ENCODE data around the gene NAGS.
"Not testable (repeated sequence)": the region's sequence is repeated elsewhere in the genome, so short reads cannot be mapped to it uniquely, and the experiment has no call there.

The NAGS gene

GRCh38 chr17:44004077-44004760, at the start of gene NAGS:
Gene NAGS, plus strand, starts transcription at chr17:44004622. Its CDS starts 42 bp downstream, at chr17:44004664.
- peak; percentile 34 for DNase-seq

- DNase-seq: no peak
Observed at GRCh38 chr17:43956222-43956621, 48.2 kb upstream of the NAGS start.

- DNase-seq: no peak
Observed at GRCh38 chr17:43958748-43959352, 45.6 kb upstream of the NAGS start.

GRCh38 chr17:43961292-43961691, 43.1 kb upstream of the NAGS start:
- DNase-seq: not testable (repeated sequence)

- no peak for DNase-seq
Observed at GRCh38 chr17:43961954-43962353, 42.5 kb upstream of the NAGS start.

- DNase-seq: no peak
Observed at GRCh38 chr17:43962479-43962878, 41.9 kb upstream of the NAGS start.

- DNase-seq: no peak
Observed at GRCh38 chr17:43966276-43966675, 38.1 kb upstream of the NAGS start.

- DNase-seq: no peak
Observed at GRCh38 chr17:43967251-43967875, 37.1 kb upstream of the NAGS start.

- no peak for DNase-seq
Observed at GRCh38 chr17:43970366-43970765, 34.1 kb upstream of the NAGS start.

- DNase-seq: not testable (repeated sequence)
Observed at GRCh38 chr17:43971436-43971835, 33.0 kb upstream of the NAGS start.

- not testable (repeated sequence) for DNase-seq
Observed at GRCh38 chr17:43972444-43973212, 31.8 kb upstream of the NAGS start.

- no peak for DNase-seq
Observed at GRCh38 chr17:43974382-43975266, 29.8 kb upstream of the NAGS start.

GRCh38 chr17:43975898-43976297, 28.5 kb upstream of the NAGS start:
- no peak for DNase-seq

GRCh38 chr17:43976963-43977837, 27.2 kb upstream of the NAGS start:
- DNase-seq: no peak

GRCh38 chr17:43978078-43978477, 26.3 kb upstream of the NAGS start:
- DNase-seq: no peak

- no peak for DNase-seq
Observed at GRCh38 chr17:43979011-43979410, 25.4 kb upstream of the NAGS start.

GRCh38 chr17:43979671-43980070, 24.8 kb upstream of the NAGS start:
- DNase-seq: no peak

GRCh38 chr17:43982171-43982570, 22.3 kb upstream of the NAGS start:
- DNase-seq: no peak

- DNase-seq: no peak
Observed at GRCh38 chr17:43983196-43983514, 21.3 kb upstream of the NAGS start.

GRCh38 chr17:43983515-43984411, 20.7 kb upstream of the NAGS start:
- no peak for DNase-seq

- DNase-seq: no peak
Observed at GRCh38 chr17:43984521-43984920, 19.9 kb upstream of the NAGS start.

Data from DMS79 treated with DMSO at 0.1 percent for 48 hours (cell line).